Measurements from ENCODE around the gene B4GALT2.

B4GALT2 gene

GRCh38 chr1:43970911-43971310, 8.1 kb upstream of the B4GALT2 start:
- no peak for DNase-seq

- DNase-seq: no peak
Measured at GRCh38 chr1:43971336-43971980, 7.6 kb upstream of the B4GALT2 start.

- no peak for DNase-seq
Measured at GRCh38 chr1:43973981-43974442, 5.0 kb upstream of the B4GALT2 start.

- peak; percentile 91 for DNase-seq
Measured at GRCh38 chr1:43974443-43975248, 4.4 kb upstream of the B4GALT2 start, which contains the start of gene ATP6V0B. Gene ATP6V0B (plus strand): TSS chr1:43974960. CDS start chr1:43975041, 81 bp downstream.

- DNase-seq: no peak
Measured at GRCh38 chr1:43975249-43975961, 3.6 kb upstream of the B4GALT2 start.

GRCh38 chr1:43976045-43976444, 3.0 kb upstream of the B4GALT2 start:
- no peak for DNase-seq

GRCh38 chr1:43976890-43977289, 2.1 kb upstream of the B4GALT2 start:
- DNase-seq: no peak

GRCh38 chr1:43977376-43978263, 1.4 kb upstream of the B4GALT2 start:
- DNase-seq: no peak

- DNase-seq: no peak
Measured at GRCh38 chr1:43978264-43978550, 803 bp upstream of the B4GALT2 start.

- no peak for DNase-seq
Measured at GRCh38 chr1:43979261-43979527, 184 bp downstream of the B4GALT2 start.

- peak; percentile 64 for DNase-seq
Measured at GRCh38 chr1:43979528-43980254, 681 bp downstream of the B4GALT2 start.

GRCh38 chr1:43980255-43981134, 1.5 kb downstream of the B4GALT2 start:
- peak; percentile 49 for DNase-seq

GRCh38 chr1:43981135-43981491, 2.1 kb downstream of the B4GALT2 start:
- DNase-seq: no peak

GRCh38 chr1:43981636-43982035, 2.6 kb downstream of the B4GALT2 start:
- DNase-seq: no peak

- DNase-seq: no peak
Measured at GRCh38 chr1:43982241-43982640, 3.2 kb downstream of the B4GALT2 start.

- no peak for DNase-seq
Measured at GRCh38 chr1:43982808-43983207, 3.8 kb downstream of the B4GALT2 start.

GRCh38 chr1:43983253-43983899, 4.4 kb downstream of the B4GALT2 start:
- DNase-seq: no peak

GRCh38 chr1:43984855-43985254, 5.8 kb downstream of the B4GALT2 start:
- DNase-seq: no peak

GRCh38 chr1:43985984-43986595, 7.1 kb downstream of the B4GALT2 start:
- no peak for DNase-seq

GRCh38 chr1:43986712-43987111, 7.7 kb downstream of the B4GALT2 start:
- no peak for DNase-seq
